HepG2 (cell line): ENCODE measurements around the gene TASP1. TPM values are rescaled to one million over a fixed set of nuclear protein-coding genes. Genes with fewer than 3 reads are reported as not detected.

Source experiments
- ATAC-seq: fragments of 200-7000 bp; cut with Tn5 transposase; 3 replicates; pipeline ENCODE4 v1.9.1; 2020; ENCODE audit warnings: mild to moderate bottlenecking, moderate library complexity
- BruUV-seq: library from RNA; stranded (reverse); fragments of 400-500 nt; replicated peaks from 2 replicates; lab custom pipeline; 2021; lab: Mats Ljungman, UMichigan
- CTCF ChIA-PET: fragments of 300-600 bp; formaldehyde crosslinking; extraction: SDS; loops from one replicate; lab custom pipeline; 2021; ENCODE audit warnings: low total read pairs, inconsistent platforms, low intra/inter-chr PET ratio; lab: Yijun Ruan, JAX
- POLR2A ChIA-PET: fragments of 350-600 bp; sonication (Branson Sonifier 250); formaldehyde crosslinking; loops from one replicate; lab custom pipeline; 2020; ENCODE audit warnings: antibody characterized with exemption, inconsistent platforms; lab: Yijun Ruan, JAX
- DNase-seq: peaks from one replicate; pipeline ENCODE4 v3.0.0-alpha.2; 2015; ENCODE audit warnings: low spot score
- FAIRE-seq: peaks from 3 replicates; lab custom pipeline; 2011; peaks lifted over from hg19 to GRCh38; lab: Jason Lieb, UNC
- H2AFZ ChIP-seq: one replicate; pipeline ENCODE4 v1.6.1; 2011; ENCODE audit warnings: low read length, inconsistent platforms
- H3K27ac ChIP-seq: fragments of 300-600 bp; 3 replicates; pipeline ENCODE4 v1.8.0; 2011; ENCODE audit warnings: mixed run types, mild to moderate bottlenecking, mixed read lengths, low read length, inconsistent platforms; ENCODE audit not compliant: insufficient read depth; ENCODE audit errors: extremely low read length
- H3K27me3 ChIP-seq, 2 experiments: fragments of 200-600 bp in 1 of 2; 2 replicates in 1 of 2; 3 replicates in 1 of 2; pipeline versions ENCODE4 v1.6.0 to v1.8.0; 2011; ENCODE audit warnings: low read length in 2 of 2, mild to moderate bottlenecking in 2 of 2, moderate library complexity in 2 of 2, inconsistent platforms in 1 of 2; ENCODE audit not compliant: insufficient read depth in 2 of 2, control insufficient read depth in 1 of 2
- H3K36me3 ChIP-seq, 2 experiments: fragments of 200-600 bp in 1 of 2; replicated peaks in 1 of 2; 2 replicates in 1 of 2; 3 replicates in 1 of 2; pipeline versions ENCODE4 v1.5.1 to v1.8.0; 2011; ENCODE audit warnings: low read length in 2 of 2, inconsistent platforms in 1 of 2; ENCODE audit not compliant: insufficient read depth in 2 of 2, control insufficient read depth in 1 of 2
- H3K4me1 ChIP-seq: 2 replicates; pipeline ENCODE4 v1.5.1; 2012; ENCODE audit warnings: low read length, inconsistent platforms; ENCODE audit not compliant: insufficient read depth
- H3K4me2 ChIP-seq: 2 replicates; pipeline ENCODE4 v1.6.0; 2011; ENCODE audit warnings: low read depth, low read length, inconsistent platforms
- H3K4me3 ChIP-seq, 3 experiments: fragments of 200-600 bp in 1 of 3; sonication (generic), shearing (Covaris generic) in 1 of 3; replicated peaks in 1 of 3; 2 replicates each; pipeline ENCODE4 v1.5.1; 2011 to 2016; ENCODE audit warnings: low read length in 3 of 3, inconsistent platforms in 2 of 3, low read depth in 2 of 3, mild to moderate bottlenecking in 2 of 3, control low read depth in 1 of 3, mixed read lengths in 1 of 3; ENCODE audit not compliant: insufficient read depth in 1 of 3
- H3K79me2 ChIP-seq: one replicate; pipeline ENCODE4 v1.6.1; 2011; ENCODE audit warnings: low read length, inconsistent platforms; ENCODE audit not compliant: insufficient read depth
- H3K9ac ChIP-seq: 2 replicates; pipeline ENCODE4 v1.6.0; 2011; ENCODE audit warnings: mild to moderate bottlenecking, low read depth, low read length, inconsistent platforms; ENCODE audit not compliant: insufficient read depth
- H3K9me3 ChIP-seq: 2 replicates; pipeline ENCODE4 v1.5.1; 2012; ENCODE audit warnings: mild to moderate bottlenecking, low read length
- H4K20me1 ChIP-seq: 2 replicates; pipeline ENCODE4 v1.6.0; 2011; ENCODE audit warnings: inconsistent platforms, mild to moderate bottlenecking, low read length, moderate library complexity; ENCODE audit not compliant: insufficient read depth
- CENPT ChIP-seq: sonication (generic); formaldehyde crosslinking; IDR thresholded peaks from 2 replicates; pipeline ENCODE4 v1.8.0; 2022; ENCODE audit warnings: low read depth, mild to moderate bottlenecking, moderate library complexity, missing genetic modification reagents
- CREB1 ChIP-seq, 2 experiments: fragments of 450-650 bp in 1 of 2; IDR thresholded peaks; 2 replicates each; pipeline ENCODE4 v1.6.1; 2016 to 2017; ENCODE audit warnings: control low read depth in 1 of 2, mild to moderate bottlenecking in 1 of 2, missing compliant biosample characterization in 1 of 2, missing genetic modification characterization in 1 of 2
- GLI4 ChIP-seq: sonication (generic); formaldehyde crosslinking; IDR thresholded peaks from 2 replicates; pipeline ENCODE4 v1.5.1; 2020; ENCODE audit warnings: missing genetic modification reagents, mild to moderate bottlenecking, moderate library complexity, borderline replicate concordance
- KMT2B ChIP-seq: IDR thresholded peaks from 2 replicates; pipeline ENCODE4 v1.6.1; 2016; ENCODE audit warnings: missing genetic modification reagents, missing compliant biosample characterization
- MBD4 ChIP-seq: IDR thresholded peaks from 2 replicates; pipeline ENCODE4 v1.6.1; 2012; ENCODE audit warnings: low read length, inconsistent platforms, borderline replicate concordance
- MIXL1 ChIP-seq: IDR thresholded peaks from 2 replicates; pipeline ENCODE4 v1.6.1; 2016
- NFYC ChIP-seq: IDR thresholded peaks from 2 replicates; pipeline ENCODE4 v1.6.1; 2016; ENCODE audit warnings: missing genetic modification reagents, missing compliant biosample characterization
- PITX1 ChIP-seq: sonication (generic); formaldehyde crosslinking; IDR thresholded peaks from 2 replicates; pipeline ENCODE4 v1.5.1; 2020; ENCODE audit warnings: mild to moderate bottlenecking, missing genetic modification reagents
- SMARCC2 ChIP-seq: fragments of 450-650 bp; IDR thresholded peaks from 2 replicates; pipeline ENCODE4 v1.6.1; 2017; ENCODE audit warnings: antibody characterized with exemption, mild to moderate bottlenecking
- SOX13 ChIP-seq, 3 experiments: fragments of 450-650 bp in 1 of 3; sonication (generic) in 1 of 3; formaldehyde crosslinking in 1 of 3; IDR thresholded peaks in 2 of 3; conservative IDR thresholded peaks in 1 of 3; 2 replicates each; pipeline versions ENCODE4 v1.5.0 to v1.6.1; 2016 to 2020; ENCODE audit warnings: antibody characterized with exemption in 1 of 3, mild to moderate bottlenecking in 1 of 3, missing compliant biosample characterization in 1 of 3, missing genetic modification reagents in 1 of 3, moderate library complexity in 1 of 3
- WGBS: methylation state at CpG from one replicate; pipeline ENCODE4 v1.1.6; 2017; ENCODE audit warnings: low lambda C conversion rate; 5-methylcytosine and 5-hydroxymethylcytosine counted together
- in situ Hi-C: cut with HindIII; loops from 2 replicates; pipeline ENCODE4 v1.10.0; 2017; ENCODE audit warnings: low pct_unique_long_range_greater_than_20kb; ENCODE audit not compliant: extremely low pct_ligation_motif_present
- intact Hi-C: fragments of 100-400 bp; cut with micrococcal nuclease; formaldehyde crosslinking; loops from one replicate; pipeline ENCODE4 v1.10.0; 2022; ENCODE audit not compliant: unreplicated experiment
- polyA plus RNA-seq, 8 experiments: library from polyadenylated mRNA; depleted of rRNA in 3 of 8; stranded (reverse) in 7 of 8; unstranded in 1 of 8; fragments of >200 nt; fragmentation: Illumina TruSeq in 4 of 8; extraction: Trizol in 4 of 8; gene quantifications; 2 replicates each; pipeline versions ENCODE4 v1.2.1 to v1.2.3, GENCODE V29; 2011 to 2016; ENCODE audit warnings: low read depth in 4 of 8, missing spikeins in 1 of 8, mixed read lengths in 1 of 8; ENCODE audit not compliant: insufficient read depth in 1 of 8
- total RNA-seq, 5 experiments: library from RNA; depleted of rRNA; stranded (reverse); fragments of >200 nt; fragmentation: Illumina TruSeq; extraction: Trizol; gene quantifications; 2 replicates each; pipeline ENCODE4 v1.2.3, GENCODE V29; 2016; ENCODE audit warnings: low read depth in 1 of 5
- TF ChIP-seq, protein P1 (sequence below): sonication (generic); formaldehyde crosslinking; IDR thresholded peaks from 2 replicates; pipeline ENCODE4 v1.4.0; 2020; ENCODE audit warnings: missing genetic modification reagents
- TF ChIP-seq, protein P2 (sequence below): IDR thresholded peaks from 2 replicates; pipeline ENCODE4 v1.6.1; 2016; ENCODE audit warnings: low read depth, borderline replicate concordance

TASP1 gene
- total and polyA plus RNA-seq, 2 of the 13 experiments (the other 11 are each of a cell fraction or from before 2014, with no cell fraction given): 10.0 to 25.2 TPM

DNA sequence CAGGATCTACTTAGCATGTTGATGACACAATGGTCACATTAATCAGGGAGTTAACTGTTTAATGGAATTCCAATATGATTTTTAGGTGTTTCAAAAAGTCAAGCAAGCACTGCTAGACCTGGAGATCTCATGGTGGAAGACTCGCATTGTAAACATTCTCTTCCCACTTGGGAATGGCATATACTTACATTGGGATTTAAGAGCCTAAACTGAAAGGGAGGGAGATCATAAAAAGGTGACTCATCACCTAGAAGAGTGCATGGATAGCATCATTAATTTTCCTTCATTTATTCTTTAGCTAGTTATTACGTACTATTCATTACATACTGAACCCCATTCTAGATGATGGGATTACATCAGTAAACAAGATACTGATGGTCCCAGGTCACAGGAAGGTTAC lies 185.4 kb downstream of the TASP1 start:
- H3K36me3 ChIP-seq: no peaks in the 10 kb centered on the region; a peak in 1 of 5 replicates

DNA sequence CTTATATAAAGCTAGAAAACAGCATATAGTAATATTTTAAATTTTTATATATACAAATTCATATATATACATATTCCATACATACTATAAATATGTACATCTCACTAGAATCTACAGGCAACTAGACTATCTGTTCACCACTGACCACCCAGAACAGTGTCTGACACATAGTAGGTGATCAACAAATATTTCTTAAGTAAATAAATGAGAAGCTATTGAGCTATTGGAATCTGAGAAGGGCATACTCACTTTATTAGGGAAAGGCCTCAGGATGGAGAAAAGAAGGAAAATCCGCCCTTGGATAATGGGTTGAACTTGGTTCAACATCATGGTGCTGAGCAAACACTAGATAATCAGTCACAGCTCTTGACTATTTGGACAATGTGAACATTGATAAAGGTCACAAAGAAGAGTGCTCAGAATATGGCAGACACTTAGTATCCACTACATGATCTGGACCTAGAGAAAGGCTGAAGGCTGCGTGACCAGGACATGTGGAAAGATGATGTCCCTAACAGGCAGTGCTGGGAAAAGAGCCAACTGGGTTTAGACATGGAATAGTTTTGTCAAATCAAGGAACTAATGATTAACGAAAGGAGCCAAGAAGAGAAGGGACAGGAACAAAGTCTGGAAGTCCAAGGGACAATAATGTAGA lies 186.1 kb downstream of the TASP1 start:
- peak; percentile 28 for FAIRE-seq
- intact Hi-C loops: no loop called here
- TF ChIP-seq NFYC (CRISPR knock-in tag) (no peak), SMARCC2 (no peak), MBD4 (no peak), MIXL1 (CRISPR knock-in tag) (peak; percentile 71; the same call in 1 of the 2 replicates), PITX1 (CRISPR knock-in tag) (no peak), CENPT (CRISPR knock-in tag) (no peak), SOX13 (IDR thresholded peaks at IDR 0.05) (0 out of 2 replicates have a peak, but pooled peaks have one; percentile 20), SOX13 (CRISPR knock-in tag; conservative IDR thresholded peaks at IDR 0.05 in 1 of 2, IDR thresholded peaks at IDR 0.05 in 1 of 2) (peak in 1 of 2 experiments; percentile 54; a peak in 1 of 4 replicates), KMT2B (no peak)
- TF ChIP-seq, protein P1, sequence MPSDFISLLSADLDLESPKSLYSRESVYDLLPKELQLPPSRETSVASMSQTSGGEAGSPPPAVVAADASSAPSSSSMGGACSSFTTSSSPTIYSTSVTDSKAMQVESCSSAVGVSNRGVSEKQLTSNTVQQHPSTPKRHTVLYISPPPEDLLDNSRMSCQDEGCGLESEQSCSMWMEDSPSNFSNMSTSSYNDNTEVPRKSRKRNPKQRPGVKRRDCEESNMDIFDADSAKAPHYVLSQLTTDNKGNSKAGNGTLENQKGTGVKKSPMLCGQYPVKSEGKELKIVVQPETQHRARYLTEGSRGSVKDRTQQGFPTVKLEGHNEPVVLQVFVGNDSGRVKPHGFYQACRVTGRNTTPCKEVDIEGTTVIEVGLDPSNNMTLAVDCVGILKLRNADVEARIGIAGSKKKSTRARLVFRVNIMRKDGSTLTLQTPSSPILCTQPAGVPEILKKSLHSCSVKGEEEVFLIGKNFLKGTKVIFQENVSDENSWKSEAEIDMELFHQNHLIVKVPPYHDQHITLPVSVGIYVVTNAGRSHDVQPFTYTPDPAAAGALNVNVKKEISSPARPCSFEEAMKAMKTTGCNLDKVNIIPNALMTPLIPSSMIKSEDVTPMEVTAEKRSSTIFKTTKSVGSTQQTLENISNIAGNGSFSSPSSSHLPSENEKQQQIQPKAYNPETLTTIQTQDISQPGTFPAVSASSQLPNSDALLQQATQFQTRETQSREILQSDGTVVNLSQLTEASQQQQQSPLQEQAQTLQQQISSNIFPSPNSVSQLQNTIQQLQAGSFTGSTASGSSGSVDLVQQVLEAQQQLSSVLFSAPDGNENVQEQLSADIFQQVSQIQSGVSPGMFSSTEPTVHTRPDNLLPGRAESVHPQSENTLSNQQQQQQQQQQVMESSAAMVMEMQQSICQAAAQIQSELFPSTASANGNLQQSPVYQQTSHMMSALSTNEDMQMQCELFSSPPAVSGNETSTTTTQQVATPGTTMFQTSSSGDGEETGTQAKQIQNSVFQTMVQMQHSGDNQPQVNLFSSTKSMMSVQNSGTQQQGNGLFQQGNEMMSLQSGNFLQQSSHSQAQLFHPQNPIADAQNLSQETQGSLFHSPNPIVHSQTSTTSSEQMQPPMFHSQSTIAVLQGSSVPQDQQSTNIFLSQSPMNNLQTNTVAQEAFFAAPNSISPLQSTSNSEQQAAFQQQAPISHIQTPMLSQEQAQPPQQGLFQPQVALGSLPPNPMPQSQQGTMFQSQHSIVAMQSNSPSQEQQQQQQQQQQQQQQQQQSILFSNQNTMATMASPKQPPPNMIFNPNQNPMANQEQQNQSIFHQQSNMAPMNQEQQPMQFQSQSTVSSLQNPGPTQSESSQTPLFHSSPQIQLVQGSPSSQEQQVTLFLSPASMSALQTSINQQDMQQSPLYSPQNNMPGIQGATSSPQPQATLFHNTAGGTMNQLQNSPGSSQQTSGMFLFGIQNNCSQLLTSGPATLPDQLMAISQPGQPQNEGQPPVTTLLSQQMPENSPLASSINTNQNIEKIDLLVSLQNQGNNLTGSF (CRISPR knock-in tag): no peak

More for the DNA sequence above, 185.4 kb downstream of the TASP1 start:
- Histone ChIP-seq H3K27me3 (no peaks in the 10 kb centered on the region), H3K4me1 (peaks cover 35% of the 10 kb centered on the region), H3K4me3 (no peak overlapping the region), H3K9ac (no peak overlapping the region), H3K79me2 (no peaks in the 10 kb centered on the region), H3K4me2 (no peak overlapping the region), H4K20me1 (no peaks in the 10 kb centered on the region), H3K9me3 (no peaks in the 10 kb centered on the region), H3K27ac (no peak overlapping the region), H2AFZ (no peak overlapping the region)
- 0 out of 2 replicates have a peak, but pooled peaks have one; percentile 16 for TF ChIP-seq CREB1 (IDR thresholded peaks at IDR 0.05)
- TF ChIP-seq CREB1 (CRISPR knock-in tag; IDR thresholded peaks at IDR 0.05): no peak
- TF ChIP-seq, protein P2, sequence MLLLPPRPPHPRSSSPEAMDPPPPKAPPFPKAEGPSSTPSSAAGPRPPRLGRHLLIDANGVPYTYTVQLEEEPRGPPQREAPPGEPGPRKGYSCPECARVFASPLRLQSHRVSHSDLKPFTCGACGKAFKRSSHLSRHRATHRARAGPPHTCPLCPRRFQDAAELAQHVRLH (CRISPR knock-in tag): no peak
- 0 out of 2 replicates have a peak, but pooled peaks have one; percentile 29 for TF ChIP-seq GLI4 (CRISPR knock-in tag)
- in situ Hi-C loops: no loop called here
- no peak for FAIRE-seq
- CTCF ChIA-PET: no interaction called here
- WGBS: over 99% methylated on average over 2 of the region's 2 CpGs
- no peak for DNase-seq
- no TSS peak for BruUV-seq
- intact Hi-C loops: no loop called here
- ATAC-seq: no peak
- POLR2A ChIA-PET: no interaction called here

More for the DNA sequence above, 186.1 kb downstream of the TASP1 start:
- Histone ChIP-seq H3K9ac (no peak overlapping the region), H3K27ac (peak overlapping the region; percentile 10), H3K36me3 (no peaks in the 10 kb centered on the region; a peak in 1 of 5 replicates), H3K27me3 (no peaks in the 10 kb centered on the region), H4K20me1 (no peaks in the 10 kb centered on the region), H2AFZ (no peak overlapping the region), H3K4me3 (no peak overlapping the region), H3K79me2 (no peaks in the 10 kb centered on the region), H3K9me3 (no peaks in the 10 kb centered on the region), H3K4me2 (no peak overlapping the region), H3K4me1 (peaks cover 27% of the 10 kb centered on the region)
- in situ Hi-C loops: no loop called here
- CTCF ChIA-PET: no interaction called here
- peak; percentile 70 for DNase-seq
- peak; percentile 95 for ATAC-seq
- POLR2A ChIA-PET: no interaction called here
- 58% methylated on average over 3 of the region's 3 CpGs for WGBS
- no TSS peak for BruUV-seq
